Measurements from ENCODE around the gene SRPRA. TPM values are rescaled to one million over a fixed set of nuclear protein-coding genes. Genes with fewer than 3 reads are reported as not detected.
"Not testable (repeated sequence)": the region's sequence is repeated elsewhere in the genome, so short reads cannot be mapped to it uniquely, and the experiment has no call there.

Gene SRPRA
- total RNA-seq, 1 donor from 2014 or later: 61.3 TPM

GRCh38 chr11:126311401-126312291 is 43.0 kb upstream of the SRPRA start:
- TF ChIP-seq, protein P1, sequence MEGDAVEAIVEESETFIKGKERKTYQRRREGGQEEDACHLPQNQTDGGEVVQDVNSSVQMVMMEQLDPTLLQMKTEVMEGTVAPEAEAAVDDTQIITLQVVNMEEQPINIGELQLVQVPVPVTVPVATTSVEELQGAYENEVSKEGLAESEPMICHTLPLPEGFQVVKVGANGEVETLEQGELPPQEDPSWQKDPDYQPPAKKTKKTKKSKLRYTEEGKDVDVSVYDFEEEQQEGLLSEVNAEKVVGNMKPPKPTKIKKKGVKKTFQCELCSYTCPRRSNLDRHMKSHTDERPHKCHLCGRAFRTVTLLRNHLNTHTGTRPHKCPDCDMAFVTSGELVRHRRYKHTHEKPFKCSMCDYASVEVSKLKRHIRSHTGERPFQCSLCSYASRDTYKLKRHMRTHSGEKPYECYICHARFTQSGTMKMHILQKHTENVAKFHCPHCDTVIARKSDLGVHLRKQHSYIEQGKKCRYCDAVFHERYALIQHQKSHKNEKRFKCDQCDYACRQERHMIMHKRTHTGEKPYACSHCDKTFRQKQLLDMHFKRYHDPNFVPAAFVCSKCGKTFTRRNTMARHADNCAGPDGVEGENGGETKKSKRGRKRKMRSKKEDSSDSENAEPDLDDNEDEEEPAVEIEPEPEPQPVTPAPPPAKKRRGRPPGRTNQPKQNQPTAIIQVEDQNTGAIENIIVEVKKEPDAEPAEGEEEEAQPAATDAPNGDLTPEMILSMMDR (IDR thresholded peaks at IDR 0.05; ENCODE audit: insufficient read depth, low read length, severe bottlenecking): no peak
- no peak for DNase-seq (ENCODE audit: low read depth)
- no peaks in the 10 kb centered on the region for H3K36me3 ChIP-seq (ENCODE audit: control insufficient read depth, insufficient read depth, low read length)
- H3K27me3 ChIP-seq (ENCODE audit: control insufficient read depth, insufficient read depth, low read length): no peaks in the 10 kb centered on the region
- H3K4me3 ChIP-seq (ENCODE audit: low read depth, low read length): no peak overlapping the region
- no peak for FAIRE-seq

- TF ChIP-seq, protein P1 (IDR thresholded peaks at IDR 0.05; ENCODE audit: insufficient read depth, low read length, severe bottlenecking): no peak
- FAIRE-seq: no peak
- DNase-seq (ENCODE audit: low read depth): no peak
- no peaks in the 10 kb centered on the region for H3K36me3 ChIP-seq (ENCODE audit: control insufficient read depth, insufficient read depth, low read length)
- H3K4me3 ChIP-seq (ENCODE audit: low read depth, low read length): no peak overlapping the region
- H3K27me3 ChIP-seq (ENCODE audit: control insufficient read depth, insufficient read depth, low read length): no peaks in the 10 kb centered on the region
Observed at GRCh38 chr11:126310992-126311310, 42.3 kb upstream of the SRPRA start.

DNA sequence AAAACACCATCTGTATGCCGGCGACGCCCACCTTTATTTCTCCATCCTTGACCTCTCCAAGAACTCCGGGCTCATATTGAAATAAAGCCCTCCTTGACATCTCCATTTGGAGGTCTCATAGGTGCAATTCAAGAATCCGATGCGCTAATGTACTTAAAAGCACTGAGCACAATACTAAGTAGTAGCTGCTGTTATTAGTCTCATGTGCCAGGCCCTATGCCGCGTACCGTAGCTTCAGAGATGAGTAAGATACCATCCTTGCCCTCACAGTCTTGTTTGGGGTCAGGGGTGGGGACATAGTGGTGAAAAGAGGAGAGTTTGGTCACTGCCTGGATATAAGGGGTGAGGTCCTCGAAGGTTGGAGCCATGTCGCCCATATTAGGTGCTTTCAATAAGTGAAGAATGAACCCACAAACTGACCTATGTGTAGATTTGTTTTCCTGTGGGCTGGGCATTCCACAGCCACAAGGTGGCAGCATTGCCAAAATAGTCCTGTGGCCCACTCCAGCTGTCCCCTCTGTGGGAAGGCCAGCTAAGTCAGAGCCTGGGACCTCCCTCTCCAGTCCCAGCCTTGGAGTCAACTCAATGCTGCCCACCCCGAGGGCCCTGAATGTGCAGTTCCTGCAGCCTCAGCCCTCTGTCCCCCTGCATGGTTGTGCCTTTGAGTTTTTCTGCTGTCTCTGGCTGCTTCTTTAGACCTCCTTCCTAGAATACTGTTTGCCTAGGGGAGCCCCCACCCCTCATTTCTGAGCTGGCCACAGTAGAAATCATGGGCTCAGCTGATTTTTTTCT is 41.7 kb upstream of the SRPRA start:
- Histone ChIP-seq H3K27me3 (ENCODE audit: control insufficient read depth, insufficient read depth, low read length) (no peaks in the 10 kb centered on the region), H3K36me3 (ENCODE audit: control insufficient read depth, insufficient read depth, low read length) (no peaks in the 10 kb centered on the region), H3K4me3 (ENCODE audit: low read depth, low read length) (no peak overlapping the region)
- DNase-seq (ENCODE audit: low read depth): peak; percentile 55
- no peak for FAIRE-seq
- TF ChIP-seq, protein P1 (IDR thresholded peaks at IDR 0.05; ENCODE audit: insufficient read depth, low read length, severe bottlenecking): peak; percentile 94

GRCh38 chr11:126308771-126309170 is 40.1 kb upstream of the SRPRA start:
- H3K4me3 ChIP-seq (ENCODE audit: low read depth, low read length); H3K36me3 ChIP-seq (ENCODE audit: control insufficient read depth, insufficient read depth, low read length); H3K27me3 ChIP-seq (ENCODE audit: control insufficient read depth, insufficient read depth, low read length); DNase-seq (ENCODE audit: low read depth); FAIRE-seq: not testable (repeated sequence)

DNA sequence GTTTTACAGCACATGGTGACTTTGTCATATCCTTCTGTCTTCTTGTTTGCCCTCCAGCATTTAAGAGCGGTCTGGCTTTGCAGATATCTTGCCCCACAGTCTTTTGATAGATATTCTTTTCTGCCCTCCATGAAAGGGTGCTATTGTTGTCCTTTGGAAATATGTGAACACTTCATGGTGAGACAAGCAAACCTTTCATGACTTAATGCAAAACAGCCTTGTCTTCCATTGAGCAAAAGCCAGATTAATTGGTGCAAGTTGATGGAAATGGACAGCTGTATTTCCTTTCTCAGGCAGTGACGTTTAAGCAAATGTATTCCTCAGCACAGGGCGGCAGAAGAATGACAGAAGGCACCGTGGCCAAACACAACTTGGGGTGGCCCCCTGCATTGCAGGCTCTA is 39.6 kb upstream of the SRPRA start:
- Histone ChIP-seq H3K36me3 (ENCODE audit: control insufficient read depth, insufficient read depth, low read length) (no peaks in the 10 kb centered on the region), H3K4me3 (ENCODE audit: low read depth, low read length) (no peak overlapping the region), H3K27me3 (ENCODE audit: control insufficient read depth, insufficient read depth, low read length) (no peaks in the 10 kb centered on the region)
- TF ChIP-seq, protein P1 (IDR thresholded peaks at IDR 0.05; ENCODE audit: insufficient read depth, low read length, severe bottlenecking): no peak
- FAIRE-seq (no peak), DNase-seq (ENCODE audit: low read depth) (no peak)

- TF ChIP-seq, protein P1 (IDR thresholded peaks at IDR 0.05; ENCODE audit: insufficient read depth, low read length, severe bottlenecking): peak; percentile 37
- FAIRE-seq (no peak), DNase-seq (ENCODE audit: low read depth) (peak; percentile 43)
- Histone ChIP-seq H3K36me3 (ENCODE audit: control insufficient read depth, insufficient read depth, low read length) (no peaks in the 10 kb centered on the region), H3K27me3 (ENCODE audit: control insufficient read depth, insufficient read depth, low read length) (no peaks in the 10 kb centered on the region), H3K4me3 (ENCODE audit: low read depth, low read length) (no peak overlapping the region)
Observed at GRCh38 chr11:126307706-126308105, 39.0 kb upstream of the SRPRA start.
